H9 (cell line): Measurements from ENCODE around the gene MT1X. TPM values are rescaled to one million over a fixed set of nuclear protein-coding genes. Genes with fewer than 3 reads are reported as not detected.

Experiments used
- DNase-seq: peaks from one replicate; pipeline ENCODE4 v3.0.0-alpha.2; 2017
- H2AFZ ChIP-seq: one replicate; pipeline ENCODE4 v1.6.1; 2013; ENCODE audit warnings: mild to moderate bottlenecking, low read length, control low read depth, moderate library complexity
- H2AK5ac ChIP-seq: 2 replicates; pipeline ENCODE4 v1.6.1; 2013; ENCODE audit warnings: low read length, control low read depth, mixed read lengths; ENCODE audit not compliant: insufficient read length
- H2BK120ac ChIP-seq: one replicate; pipeline ENCODE4 v1.6.1; 2013; ENCODE audit warnings: low read depth, mild to moderate bottlenecking, low read length, control low read depth, inconsistent platforms; ENCODE audit not compliant: poor library complexity, severe bottlenecking
- H2BK12ac ChIP-seq: 2 replicates; pipeline ENCODE4 v1.6.1; 2013; ENCODE audit warnings: low read length, control low read depth, mixed read lengths, low read depth; ENCODE audit not compliant: insufficient read length
- H2BK15ac ChIP-seq: 2 replicates; pipeline ENCODE4 v1.6.1; 2013; ENCODE audit warnings: low read depth, low read length, control low read depth
- H2BK20ac ChIP-seq: one replicate; pipeline ENCODE4 v1.6.1; 2013; ENCODE audit warnings: low read depth, mild to moderate bottlenecking, low read length, control low read depth, inconsistent platforms; ENCODE audit not compliant: poor library complexity, severe bottlenecking
- H2BK5ac ChIP-seq: 2 replicates; pipeline ENCODE4 v1.6.1; 2013; ENCODE audit warnings: low read length, control low read depth, mixed read lengths; ENCODE audit not compliant: insufficient read length
- H3K14ac ChIP-seq: 2 replicates; pipeline ENCODE4 v1.6.1; 2013; ENCODE audit warnings: low read length, control low read depth; ENCODE audit not compliant: insufficient read depth
- H3K18ac ChIP-seq: 2 replicates; pipeline ENCODE4 v1.6.1; 2013; ENCODE audit warnings: low read depth, mild to moderate bottlenecking, mixed read lengths, low read length, control low read depth; ENCODE audit not compliant: insufficient read length
- H3K23ac ChIP-seq: 2 replicates; pipeline ENCODE4 v1.6.1; 2013; ENCODE audit warnings: low read length, control low read depth, mixed read lengths, low read depth; ENCODE audit not compliant: insufficient read length
- H3K23me2 ChIP-seq: 2 replicates; pipeline ENCODE4 v1.6.1; 2013; ENCODE audit warnings: low read depth, mild to moderate bottlenecking, mixed read lengths, low read length, control low read depth; ENCODE audit not compliant: insufficient read length, poor library complexity, severe bottlenecking
- H3K27ac ChIP-seq: 2 replicates; pipeline ENCODE4 v1.5.1; 2013; ENCODE audit warnings: low read length, control low read depth, mixed read lengths, low read depth; ENCODE audit not compliant: insufficient read length
- H3K27me3 ChIP-seq: 2 replicates; pipeline ENCODE4 v1.6.1; 2013; ENCODE audit warnings: low read length, control low read depth, inconsistent platforms; ENCODE audit not compliant: insufficient read depth
- H3K4ac ChIP-seq: 2 replicates; pipeline ENCODE4 v1.6.1; 2013; ENCODE audit warnings: low read depth, mild to moderate bottlenecking, control low read depth, inconsistent platforms, low read length, moderate library complexity
- H3K4me1 ChIP-seq: 2 replicates; pipeline ENCODE4 v1.6.1; 2013; ENCODE audit warnings: low read length, control low read depth, inconsistent platforms; ENCODE audit not compliant: insufficient read depth
- H3K4me2 ChIP-seq: 2 replicates; pipeline ENCODE4 v1.6.1; 2013; ENCODE audit warnings: low read length, control low read depth, mixed read lengths; ENCODE audit not compliant: insufficient read length, insufficient read depth
- H3K56ac ChIP-seq: 2 replicates; pipeline ENCODE4 v1.6.1; 2013; ENCODE audit warnings: low read depth, mild to moderate bottlenecking, mixed read lengths, low read length, control low read depth; ENCODE audit not compliant: insufficient read length
- H3K79me1 ChIP-seq: 2 replicates; pipeline ENCODE4 v1.6.1; 2013; ENCODE audit warnings: low read depth, mild to moderate bottlenecking, moderate library complexity, low read length, control low read depth, inconsistent platforms; ENCODE audit not compliant: insufficient read depth, poor library complexity, severe bottlenecking
- H3K79me2 ChIP-seq: 2 replicates; pipeline ENCODE4 v1.6.1; 2013; ENCODE audit warnings: low read length, control low read depth, inconsistent platforms; ENCODE audit not compliant: insufficient read depth
- H3K9ac ChIP-seq: 2 replicates; pipeline ENCODE4 v1.6.1; 2013; ENCODE audit warnings: low read length, control low read depth, mixed read lengths; ENCODE audit not compliant: insufficient read length; ENCODE audit errors: extremely low read depth
- H3K9me3 ChIP-seq: one replicate; pipeline ENCODE4 v1.6.1; 2013; ENCODE audit warnings: low read depth, low read length, inconsistent platforms; ENCODE audit not compliant: control insufficient read depth
- H3T11ph ChIP-seq: one replicate; pipeline ENCODE4 v1.6.1; 2013; ENCODE audit warnings: mild to moderate bottlenecking, low read length, control low read depth, inconsistent platforms
- H4K20me1 ChIP-seq: one replicate; pipeline ENCODE4 v1.6.1; 2013; ENCODE audit not compliant: control insufficient read depth, insufficient read length, insufficient read depth
- H4K5ac ChIP-seq: 2 replicates; pipeline ENCODE4 v1.6.1; 2013; ENCODE audit warnings: low read depth, mild to moderate bottlenecking, mixed read lengths, low read length, control low read depth; ENCODE audit not compliant: insufficient read length
- H4K8ac ChIP-seq: replicated peaks from 2 replicates; pipeline ENCODE4 v1.6.1; 2013; ENCODE audit warnings: low read length, control low read depth, mixed read lengths, low read depth; ENCODE audit not compliant: insufficient read length
- H4K91ac ChIP-seq: 2 replicates; pipeline ENCODE4 v1.6.1; 2013; ENCODE audit warnings: low read depth, mild to moderate bottlenecking, moderate library complexity, mixed read lengths, low read length, control low read depth; ENCODE audit not compliant: insufficient read length
- H3K27ac Mint-ChIP-seq, 3 experiments: 2 replicates in 2 of 3; 3 replicates in 1 of 3; pipeline ENCODE4 v1.8.0; 2020 to 2021; ENCODE audit warnings: mixed read lengths in 3 of 3, mild to moderate bottlenecking in 1 of 3, moderate library complexity in 1 of 3
- H3K27me3 Mint-ChIP-seq: 2 replicates; pipeline ENCODE4 v1.8.0; 2021; ENCODE audit warnings: low read depth, mild to moderate bottlenecking, moderate library complexity, mixed read lengths
- H3K36me3 Mint-ChIP-seq, 3 experiments: 2 replicates in 2 of 3; 3 replicates in 1 of 3; pipeline ENCODE4 v1.8.0; 2020 to 2021; ENCODE audit warnings: low read depth in 3 of 3, mixed read lengths in 3 of 3; ENCODE audit not compliant: insufficient read depth in 1 of 3
- H3K4me1 Mint-ChIP-seq, 2 experiments: 2 replicates each; pipeline ENCODE4 v1.8.0; 2020; ENCODE audit warnings: mixed read lengths in 2 of 2
- H3K4me3 Mint-ChIP-seq, 2 experiments: 2 replicates in 1 of 2; 3 replicates in 1 of 2; pipeline ENCODE4 v1.8.0; 2020 to 2021; ENCODE audit warnings: mild to moderate bottlenecking in 2 of 2, mixed read lengths in 2 of 2, moderate library complexity in 1 of 2
- H3K9me3 Mint-ChIP-seq, 2 experiments: 2 replicates in 1 of 2; 3 replicates in 1 of 2; pipeline ENCODE4 v1.8.0; 2020; ENCODE audit warnings: mild to moderate bottlenecking in 2 of 2, mixed read lengths in 2 of 2, moderate library complexity in 1 of 2
- WGBS: extraction: QIAGEN DNeasy Blood & Tissue Kit; methylation state at CpG from one replicate; pipeline ENCODE4 v1.1.7; 2013; ENCODE audit warnings: missing lambda C conversion rate, low lambda C conversion rate, mixed read lengths; ENCODE audit not compliant: insufficient read length; ENCODE audit errors: extremely low coverage; 5-methylcytosine and 5-hydroxymethylcytosine counted together
- total RNA-seq: library from RNA; stranded (reverse); gene quantifications from 2 replicates; pipeline ENCODE4 v1.2.1, GENCODE V29; 2021
- TF ChIP-seq, protein P1 (sequence below): fragments of 200-600 bp; sonication (generic); conservative IDR thresholded peaks from 3 replicates; pipeline ENCODE4 v1.8.0; 2021; ENCODE audit warnings: antibody characterized with exemption, mild to moderate bottlenecking

Gene MT1X
- total RNA-seq, 1 experiment from 2014 or later = 32.1 TPM

DNA sequence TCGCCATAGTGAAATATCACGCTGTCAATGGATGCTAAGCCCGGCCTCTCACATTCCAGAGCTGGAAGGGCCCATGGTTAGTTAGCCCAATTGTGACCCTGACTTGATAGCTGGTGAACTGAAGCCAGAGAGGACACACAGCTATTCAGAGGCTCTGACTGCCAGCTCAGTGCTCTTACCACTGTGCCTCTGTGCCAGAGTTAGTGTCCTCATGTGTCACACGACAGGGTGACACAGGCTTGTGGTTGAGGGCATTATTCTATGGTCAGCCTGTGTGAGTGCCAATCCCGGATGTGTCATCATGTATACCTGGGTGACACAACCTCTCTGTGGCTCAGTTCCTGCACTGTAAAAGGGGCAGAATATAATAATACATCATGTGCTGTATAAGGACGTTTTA, 2.5 kb upstream of the MT1X start:
- no peak overlapping the region for H4K5ac ChIP-seq
- H2AFZ ChIP-seq = no peak overlapping the region
- H4K8ac ChIP-seq = no peak overlapping the region
- H3K18ac ChIP-seq = no peak overlapping the region
- no peaks in the 10 kb centered on the region for H3K79me1 ChIP-seq
- H3K4ac ChIP-seq = no peak overlapping the region
- no peak overlapping the region for H3K4me2 ChIP-seq
- no peaks in the 10 kb centered on the region; the same call in 1 of the 2 replicates for H3K27me3 ChIP-seq
- H3K14ac ChIP-seq = no peak overlapping the region
- no peaks in the 10 kb centered on the region for H3K79me2 ChIP-seq
- H3K23ac ChIP-seq = no peak overlapping the region
- no peak overlapping the region for H2BK12ac ChIP-seq
- no peak for DNase-seq
- H2BK120ac ChIP-seq = no peak overlapping the region
- H3K4me3 Mint-ChIP-seq = no peak overlapping the region
- peaks cover 3 to 7% (median 5%) of the 10 kb centered on the region in 3 experiments; a peak in 4 of 7 replicates for H3K36me3 Mint-ChIP-seq
- no peaks in the 10 kb centered on the region for H4K20me1 ChIP-seq
- H2BK5ac ChIP-seq = no peak overlapping the region
- no peak overlapping the region for H2AK5ac ChIP-seq
- H2BK15ac ChIP-seq = no peak overlapping the region
- TF ChIP-seq, protein P1, sequence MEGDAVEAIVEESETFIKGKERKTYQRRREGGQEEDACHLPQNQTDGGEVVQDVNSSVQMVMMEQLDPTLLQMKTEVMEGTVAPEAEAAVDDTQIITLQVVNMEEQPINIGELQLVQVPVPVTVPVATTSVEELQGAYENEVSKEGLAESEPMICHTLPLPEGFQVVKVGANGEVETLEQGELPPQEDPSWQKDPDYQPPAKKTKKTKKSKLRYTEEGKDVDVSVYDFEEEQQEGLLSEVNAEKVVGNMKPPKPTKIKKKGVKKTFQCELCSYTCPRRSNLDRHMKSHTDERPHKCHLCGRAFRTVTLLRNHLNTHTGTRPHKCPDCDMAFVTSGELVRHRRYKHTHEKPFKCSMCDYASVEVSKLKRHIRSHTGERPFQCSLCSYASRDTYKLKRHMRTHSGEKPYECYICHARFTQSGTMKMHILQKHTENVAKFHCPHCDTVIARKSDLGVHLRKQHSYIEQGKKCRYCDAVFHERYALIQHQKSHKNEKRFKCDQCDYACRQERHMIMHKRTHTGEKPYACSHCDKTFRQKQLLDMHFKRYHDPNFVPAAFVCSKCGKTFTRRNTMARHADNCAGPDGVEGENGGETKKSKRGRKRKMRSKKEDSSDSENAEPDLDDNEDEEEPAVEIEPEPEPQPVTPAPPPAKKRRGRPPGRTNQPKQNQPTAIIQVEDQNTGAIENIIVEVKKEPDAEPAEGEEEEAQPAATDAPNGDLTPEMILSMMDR = no peak
- H3K9ac ChIP-seq = no peak overlapping the region
- 0 out of 2 replicates have a peak, but pooled peaks cover 2% of the 10 kb centered on the region for H3K4me1 ChIP-seq
- H3K9me3 Mint-ChIP-seq = no peaks in the 10 kb centered on the region; a peak in 1 of 5 replicates
- WGBS = no CpG with 5 or more reads among the region's 6 CpGs
- H3K9me3 ChIP-seq = no peaks in the 10 kb centered on the region
- no peak overlapping the region for H3T11ph ChIP-seq
- peaks cover 15% of the 10 kb centered on the region for H3K23me2 ChIP-seq
- no peak overlapping the region for H2BK20ac ChIP-seq
- no peak overlapping the region for H3K27ac Mint-ChIP-seq
- H3K4me1 Mint-ChIP-seq = peaks cover 37 to 45% of the 10 kb centered on the region in 2 experiments
- no peak overlapping the region for H3K27ac ChIP-seq
- H4K91ac ChIP-seq = no peak overlapping the region
- peaks cover 58% of the 10 kb centered on the region for H3K27me3 Mint-ChIP-seq
- no peak overlapping the region for H3K56ac ChIP-seq
